Mammary epithelial cell (primary cell): ENCODE data around the gene NECAB3.
"Not testable (repeated sequence)": the region's sequence is repeated elsewhere in the genome, so short reads cannot be mapped to it uniquely, and the experiment has no call there.

Experiments used
- EZH2 ChIP-seq: IDR thresholded peaks from 2 replicates; pipeline ENCODE4 v1.6.1; 2012; ENCODE audit warnings: low read length, inconsistent platforms, borderline replicate concordance
- TF ChIP-seq, protein P1 (sequence below), 2 donors: IDR thresholded peaks in 1 of 2; conservative IDR thresholded peaks in 1 of 2; 2 replicates each; pipeline ENCODE4 v1.5.1; 2011 to 2012; ENCODE audit warnings: inconsistent platforms in 2 of 2, low read length in 2 of 2, mild to moderate bottlenecking in 2 of 2, control low read depth in 1 of 2, low read depth in 1 of 2; ENCODE audit not compliant: insufficient read depth in 1 of 2; ENCODE audit errors: extremely low read depth in 1 of 2

DNA sequence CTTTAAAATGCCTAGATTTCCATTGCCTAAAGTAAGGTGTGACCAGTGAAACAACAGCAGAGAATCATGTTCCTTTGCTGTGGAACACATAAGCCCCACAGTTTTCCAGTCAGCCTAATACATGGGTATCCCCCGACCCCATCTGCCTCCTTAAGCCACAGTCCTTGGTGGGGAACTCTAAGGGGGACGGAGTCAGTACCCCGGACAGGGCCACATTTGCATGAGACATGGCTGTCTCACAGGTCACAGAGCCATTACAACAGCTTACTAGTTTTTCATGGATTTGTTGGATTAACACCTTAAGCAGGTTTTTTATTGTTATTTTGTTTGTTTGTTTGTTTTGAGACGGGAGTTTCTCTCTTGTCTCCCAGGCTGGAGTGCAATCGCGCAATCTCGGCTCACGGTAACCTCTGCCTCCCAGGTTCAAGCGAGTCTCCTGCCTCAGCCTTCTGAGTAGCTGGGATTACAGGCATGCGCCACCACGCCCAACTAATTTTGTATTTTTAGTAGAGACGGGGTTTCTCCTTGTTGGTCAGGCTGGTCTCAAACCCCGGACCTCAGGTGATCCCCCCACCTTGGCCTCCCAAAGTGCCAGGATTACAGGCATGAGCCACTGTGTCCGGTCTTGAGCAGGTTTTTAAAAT, 27.1 kb downstream of the NECAB3 start:
- TF ChIP-seq, protein P1, sequence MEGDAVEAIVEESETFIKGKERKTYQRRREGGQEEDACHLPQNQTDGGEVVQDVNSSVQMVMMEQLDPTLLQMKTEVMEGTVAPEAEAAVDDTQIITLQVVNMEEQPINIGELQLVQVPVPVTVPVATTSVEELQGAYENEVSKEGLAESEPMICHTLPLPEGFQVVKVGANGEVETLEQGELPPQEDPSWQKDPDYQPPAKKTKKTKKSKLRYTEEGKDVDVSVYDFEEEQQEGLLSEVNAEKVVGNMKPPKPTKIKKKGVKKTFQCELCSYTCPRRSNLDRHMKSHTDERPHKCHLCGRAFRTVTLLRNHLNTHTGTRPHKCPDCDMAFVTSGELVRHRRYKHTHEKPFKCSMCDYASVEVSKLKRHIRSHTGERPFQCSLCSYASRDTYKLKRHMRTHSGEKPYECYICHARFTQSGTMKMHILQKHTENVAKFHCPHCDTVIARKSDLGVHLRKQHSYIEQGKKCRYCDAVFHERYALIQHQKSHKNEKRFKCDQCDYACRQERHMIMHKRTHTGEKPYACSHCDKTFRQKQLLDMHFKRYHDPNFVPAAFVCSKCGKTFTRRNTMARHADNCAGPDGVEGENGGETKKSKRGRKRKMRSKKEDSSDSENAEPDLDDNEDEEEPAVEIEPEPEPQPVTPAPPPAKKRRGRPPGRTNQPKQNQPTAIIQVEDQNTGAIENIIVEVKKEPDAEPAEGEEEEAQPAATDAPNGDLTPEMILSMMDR (conservative IDR thresholded peaks at IDR 0.05 in 1 of 2, IDR thresholded peaks at IDR 0.05 in 1 of 2; ENCODE audit: extremely low read depth in 1 of 2, insufficient read depth in 1 of 2, low read depth in 1 of 2, low read length in 2 of 2), result not testable (repeated sequence)
- TF ChIP-seq EZH2, result not testable (repeated sequence)
